Measurements from ENCODE around the gene MCC. TPM values are rescaled to one million over a fixed set of nuclear protein-coding genes. Genes with fewer than 3 reads are reported as not detected.

Gene MCC
- total RNA-seq, 1 experiment from 2014 or later, result 7.6 TPM

DNA sequence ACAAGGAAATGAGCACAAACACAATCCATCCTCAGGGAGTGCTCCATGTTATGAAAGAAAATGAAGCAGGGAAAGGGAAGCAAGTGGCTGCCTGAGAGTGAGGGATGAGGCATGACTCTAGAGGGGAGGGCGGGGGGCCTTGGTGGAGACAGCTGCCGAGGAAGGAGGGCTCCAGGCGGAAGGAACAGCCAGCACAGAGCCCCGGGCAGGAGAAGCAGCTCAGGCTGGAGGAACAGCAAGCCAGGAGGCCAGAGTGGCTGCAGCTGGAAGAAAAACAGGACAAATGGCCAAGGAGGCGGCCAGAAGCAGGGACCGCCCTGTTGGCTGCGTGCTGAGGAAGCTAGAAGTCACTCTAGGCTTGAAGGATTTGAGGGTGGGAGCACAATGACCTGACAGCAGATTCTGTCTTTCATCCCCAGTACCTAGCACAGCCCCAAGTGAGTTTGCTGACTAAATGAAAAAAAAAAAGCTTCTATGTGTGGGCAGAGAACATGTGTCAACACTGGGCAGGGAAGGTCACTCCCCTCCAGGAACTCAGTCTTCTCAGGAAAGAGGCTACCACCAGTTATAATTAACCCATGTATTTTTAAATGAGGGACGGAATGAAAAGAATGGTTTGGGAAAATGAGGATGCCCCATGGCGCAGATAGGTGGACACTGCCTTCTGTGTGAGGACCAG, 368.9 kb downstream of the MCC start:
- Histone ChIP-seq H3K9ac (ENCODE audit: extremely low read depth, insufficient read length, low read length) (no peak overlapping the region), H3K9me3 (ENCODE audit: control insufficient read depth, low read depth, low read length) (no peaks in the 10 kb centered on the region), H2BK12ac (ENCODE audit: insufficient read length, low read depth, low read length) (no peak overlapping the region), H4K20me1 (ENCODE audit: control insufficient read depth, insufficient read depth, insufficient read length) (no peaks in the 10 kb centered on the region), H3K27me3 (ENCODE audit: insufficient read depth, low read length) (no peaks in the 10 kb centered on the region), H2BK20ac (ENCODE audit: low read depth, low read length, poor library complexity, severe bottlenecking) (no peak overlapping the region), H3K4me2 (ENCODE audit: insufficient read depth, insufficient read length, low read length) (no peak overlapping the region), H3K4ac (ENCODE audit: low read depth, low read length) (no peak overlapping the region), H3K27ac (ENCODE audit: insufficient read length, low read depth, low read length) (no peak overlapping the region), H2AK5ac (ENCODE audit: insufficient read length, low read length) (no peak overlapping the region), H3K79me2 (ENCODE audit: insufficient read depth, low read length) (no peaks in the 10 kb centered on the region), H4K8ac (replicated peaks; ENCODE audit: insufficient read length, low read depth, low read length) (no peak overlapping the region), H3T11ph (ENCODE audit: low read length) (no peak overlapping the region), H3K23ac (ENCODE audit: insufficient read length, low read depth, low read length) (no peak overlapping the region), H3K4me1 (ENCODE audit: insufficient read depth, low read length) (no peaks in the 10 kb centered on the region), H2BK5ac (ENCODE audit: insufficient read length, low read length) (no peak overlapping the region), H3K14ac (ENCODE audit: insufficient read depth, low read length) (peak overlapping the region; percentile 21; the same call in 1 of the 2 replicates), H3K79me1 (ENCODE audit: insufficient read depth, low read depth, low read length, poor library complexity, severe bottlenecking) (no peaks in the 10 kb centered on the region), H4K91ac (ENCODE audit: insufficient read length, low read depth, low read length) (no peak overlapping the region), H3K23me2 (ENCODE audit: insufficient read length, low read depth, low read length, poor library complexity, severe bottlenecking) (peaks cover 4% of the 10 kb centered on the region), H4K5ac (ENCODE audit: insufficient read length, low read depth, low read length) (no peak overlapping the region), H3K56ac (ENCODE audit: insufficient read length, low read depth, low read length) (peak overlapping the region; percentile 38), H2AFZ (ENCODE audit: low read length) (no peak overlapping the region), H3K18ac (ENCODE audit: insufficient read length, low read depth, low read length) (no peak overlapping the region), H2BK120ac (ENCODE audit: low read depth, low read length, poor library complexity, severe bottlenecking) (no peak overlapping the region), H2BK15ac (ENCODE audit: low read depth, low read length) (no peak overlapping the region)
- Mint-ChIP-seq H3K9me3 (peaks cover 9 to 10% of the 10 kb centered on the region in 2 experiments; a peak in 4 of 5 replicates), H3K36me3 (ENCODE audit: insufficient read depth in 1 of 3, low read depth in 3 of 3) (peaks cover 7 to 17% (median 15%) of the 10 kb centered on the region in 3 experiments), H3K4me3 (no peak overlapping the region), H3K4me1 (peaks cover 9 to 12% of the 10 kb centered on the region in 2 experiments), H3K27ac (peak overlapping the region in 1 of 3 experiments; percentile 32; a peak in 1 of 7 replicates), H3K27me3 (ENCODE audit: low read depth) (no peaks in the 10 kb centered on the region)
- TF ChIP-seq, protein P1, sequence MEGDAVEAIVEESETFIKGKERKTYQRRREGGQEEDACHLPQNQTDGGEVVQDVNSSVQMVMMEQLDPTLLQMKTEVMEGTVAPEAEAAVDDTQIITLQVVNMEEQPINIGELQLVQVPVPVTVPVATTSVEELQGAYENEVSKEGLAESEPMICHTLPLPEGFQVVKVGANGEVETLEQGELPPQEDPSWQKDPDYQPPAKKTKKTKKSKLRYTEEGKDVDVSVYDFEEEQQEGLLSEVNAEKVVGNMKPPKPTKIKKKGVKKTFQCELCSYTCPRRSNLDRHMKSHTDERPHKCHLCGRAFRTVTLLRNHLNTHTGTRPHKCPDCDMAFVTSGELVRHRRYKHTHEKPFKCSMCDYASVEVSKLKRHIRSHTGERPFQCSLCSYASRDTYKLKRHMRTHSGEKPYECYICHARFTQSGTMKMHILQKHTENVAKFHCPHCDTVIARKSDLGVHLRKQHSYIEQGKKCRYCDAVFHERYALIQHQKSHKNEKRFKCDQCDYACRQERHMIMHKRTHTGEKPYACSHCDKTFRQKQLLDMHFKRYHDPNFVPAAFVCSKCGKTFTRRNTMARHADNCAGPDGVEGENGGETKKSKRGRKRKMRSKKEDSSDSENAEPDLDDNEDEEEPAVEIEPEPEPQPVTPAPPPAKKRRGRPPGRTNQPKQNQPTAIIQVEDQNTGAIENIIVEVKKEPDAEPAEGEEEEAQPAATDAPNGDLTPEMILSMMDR (conservative IDR thresholded peaks at IDR 0.05), result no peak
- no peak for DNase-seq
- WGBS (ENCODE audit: extremely low coverage, insufficient read length, low lambda C conversion rate), result no CpG with 5 or more reads among the region's 9 CpGs

Data from H9 (cell line).